Activated CD4-positive, alpha-beta memory T cell treated with anti-CD3 and anti-CD28 coated beads, Interleukin-2, amount 10 ng/mL, durations not matched to agents 7 days and 5 days (primary cell): Measurements from ENCODE around the gene ZNF469. TPM values are rescaled to one million over a fixed set of nuclear protein-coding genes. Genes with fewer than 3 reads are reported as not detected.
"Not testable (repeated sequence)": the region's sequence is repeated elsewhere in the genome, so short reads cannot be mapped to it uniquely, and the experiment has no call there.

ENCODE experiments used
- CTCF ChIA-PET: fragments of 350-600 bp; sonication (Branson Sonifier 250); formaldehyde crosslinking; loops from one replicate; lab custom pipeline; 2021; ENCODE audit warnings: antibody characterized with exemption, inconsistent platforms; lab: Charles Lee
- POLR2A ChIA-PET: fragments of 350-600 bp; sonication (Branson Sonifier 250); formaldehyde crosslinking; loops from one replicate; lab custom pipeline; 2021; ENCODE audit warnings: antibody characterized with exemption; lab: Charles Lee
- DNase-seq: peaks from one replicate; pipeline ENCODE4 v3.0.0-alpha.2; 2020
- H3K27ac Mint-ChIP-seq: one replicate; pipeline ENCODE4 v1.8.0; 2021; ENCODE audit warnings: mild to moderate bottlenecking, mixed read lengths
- H3K27me3 Mint-ChIP-seq: one replicate; pipeline ENCODE4 v1.8.0; 2021; ENCODE audit warnings: mixed read lengths
- H3K36me3 Mint-ChIP-seq: one replicate; pipeline ENCODE4 v1.8.0; 2021; ENCODE audit warnings: low read depth, mixed read lengths
- H3K4me1 Mint-ChIP-seq: one replicate; pipeline ENCODE4 v1.8.0; 2021; ENCODE audit warnings: mixed read lengths
- H3K4me3 Mint-ChIP-seq: one replicate; pipeline ENCODE4 v1.8.0; 2021; ENCODE audit warnings: mild to moderate bottlenecking, mixed read lengths
- H3K9me3 Mint-ChIP-seq: one replicate; pipeline ENCODE4 v1.8.0; 2021; ENCODE audit warnings: mixed read lengths
- total RNA-seq, 2 experiments: library from RNA; stranded (reverse); gene quantifications; one replicate each; pipeline ENCODE4 v1.2.3, GENCODE V29; 2021

ZNF469 gene
- total RNA-seq, 2 experiments from 2014 or later: 0.23 to 0.28 TPM

- CTCF ChIA-PET: no interaction called here
- POLR2A ChIA-PET: no interaction called here
- DNase-seq: no peak
These were observed 21.2 kb downstream of the ZNF469 start for GRCh38 chr16:88403794-88404581.

GRCh38 chr16:88404769-88405168 lies 22.0 kb downstream of the ZNF469 start:
- H3K4me1 Mint-ChIP-seq: peaks cover 6% of the 10 kb centered on the region
- CTCF ChIA-PET: no interaction called here
- DNase-seq: no peak
- H3K27ac Mint-ChIP-seq: no peak overlapping the region
- POLR2A ChIA-PET: no interaction called here
- no peaks in the 10 kb centered on the region for H3K36me3 Mint-ChIP-seq
- H3K27me3 Mint-ChIP-seq: no peaks in the 10 kb centered on the region
- H3K4me3 Mint-ChIP-seq: no peak overlapping the region
- no peaks in the 10 kb centered on the region for H3K9me3 Mint-ChIP-seq

More at GRCh38 chr16:88403794-88404581, 21.2 kb downstream of the ZNF469 start:
- Mint-ChIP-seq H3K27me3 (no peaks in the 10 kb centered on the region), H3K4me1 (peaks cover 6% of the 10 kb centered on the region), H3K27ac (no peak overlapping the region), H3K36me3 (no peaks in the 10 kb centered on the region), H3K4me3 (no peak overlapping the region), H3K9me3 (no peaks in the 10 kb centered on the region)

- Mint-ChIP-seq H3K4me3 (no peak overlapping the region), H3K9me3 (no peaks in the 10 kb centered on the region), H3K27ac (no peak overlapping the region), H3K4me1 (peaks cover 6% of the 10 kb centered on the region), H3K36me3 (no peaks in the 10 kb centered on the region), H3K27me3 (no peaks in the 10 kb centered on the region)
- ChIA-PET CTCF (no interaction called here), POLR2A (no interaction called here)
- no peak for DNase-seq
These were observed 22.7 kb downstream of the ZNF469 start for GRCh38 chr16:88405216-88406060.

GRCh38 chr16:88406096-88407041 lies 23.6 kb downstream of the ZNF469 start:
- Mint-ChIP-seq H3K27ac (no peak overlapping the region), H3K27me3 (no peaks in the 10 kb centered on the region), H3K36me3 (no peaks in the 10 kb centered on the region), H3K9me3 (no peaks in the 10 kb centered on the region), H3K4me1 (peaks cover 6% of the 10 kb centered on the region), H3K4me3 (no peak overlapping the region)
- no peak for DNase-seq
- ChIA-PET CTCF (no interaction called here), POLR2A (no interaction called here)

GRCh38 chr16:88407042-88407420 lies 24.3 kb downstream of the ZNF469 start:
- Mint-ChIP-seq H3K4me3 (no peak overlapping the region), H3K27ac (no peak overlapping the region), H3K27me3 (no peaks in the 10 kb centered on the region), H3K36me3 (no peaks in the 10 kb centered on the region), H3K9me3 (no peaks in the 10 kb centered on the region), H3K4me1 (peaks cover 6% of the 10 kb centered on the region)
- ChIA-PET CTCF (no interaction called here), POLR2A (no interaction called here)
- no peak for DNase-seq

GRCh38 chr16:88407807-88408206 lies 25.0 kb downstream of the ZNF469 start:
- Mint-ChIP-seq H3K9me3 (no peaks in the 10 kb centered on the region), H3K4me3 (no peak overlapping the region), H3K4me1 (peaks cover 6% of the 10 kb centered on the region), H3K27me3 (no peaks in the 10 kb centered on the region), H3K36me3 (no peaks in the 10 kb centered on the region), H3K27ac (no peak overlapping the region)
- ChIA-PET CTCF (no interaction called here), POLR2A (no interaction called here)
- no peak for DNase-seq

- Mint-ChIP-seq H3K4me1 (peaks cover 6% of the 10 kb centered on the region), H3K4me3 (no peak overlapping the region), H3K36me3 (no peaks in the 10 kb centered on the region), H3K27me3 (no peaks in the 10 kb centered on the region), H3K9me3 (no peaks in the 10 kb centered on the region), H3K27ac (no peak overlapping the region)
- ChIA-PET CTCF (no interaction called here), POLR2A (no interaction called here)
- DNase-seq: no peak
These were observed 25.9 kb downstream of the ZNF469 start for GRCh38 chr16:88408561-88409142.

GRCh38 chr16:88409296-88410065 lies 26.7 kb downstream of the ZNF469 start:
- Mint-ChIP-seq H3K36me3 (no peaks in the 10 kb centered on the region), H3K4me3 (no peak overlapping the region)
- POLR2A ChIA-PET: no interaction called here

GRCh38 chr16:88410297-88410968 lies 27.7 kb downstream of the ZNF469 start:
- H3K4me1 Mint-ChIP-seq, H3K4me3 Mint-ChIP-seq, H3K9me3 Mint-ChIP-seq, POLR2A ChIA-PET, DNase-seq, H3K27me3 Mint-ChIP-seq, CTCF ChIA-PET, H3K27ac Mint-ChIP-seq, H3K36me3 Mint-ChIP-seq: not testable (repeated sequence)

More at GRCh38 chr16:88409296-88410065, 26.7 kb downstream of the ZNF469 start:
- Mint-ChIP-seq H3K27me3 (no peaks in the 10 kb centered on the region), H3K9me3 (no peaks in the 10 kb centered on the region), H3K4me1 (peaks cover 6% of the 10 kb centered on the region), H3K27ac (no peak overlapping the region)
- no peak for DNase-seq
- CTCF ChIA-PET: no interaction called here

- CTCF ChIA-PET: no interaction called here
- POLR2A ChIA-PET: no interaction called here
- peaks cover 6% of the 10 kb centered on the region for H3K4me1 Mint-ChIP-seq
These were observed 29.3 kb downstream of the ZNF469 start for GRCh38 chr16:88411951-88412576.

GRCh38 chr16:88412766-88413165 lies 30.0 kb downstream of the ZNF469 start:
- H3K36me3 Mint-ChIP-seq: no peaks in the 10 kb centered on the region
- no peaks in the 10 kb centered on the region for H3K9me3 Mint-ChIP-seq
- H3K27ac Mint-ChIP-seq: no peak overlapping the region
- peaks cover 4% of the 10 kb centered on the region for H3K4me1 Mint-ChIP-seq
- ChIA-PET CTCF (no interaction called here), POLR2A (no interaction called here)
- no peaks in the 10 kb centered on the region for H3K27me3 Mint-ChIP-seq
- no peak overlapping the region for H3K4me3 Mint-ChIP-seq
- no peak for DNase-seq

More at GRCh38 chr16:88411951-88412576, 29.3 kb downstream of the ZNF469 start:
- Mint-ChIP-seq H3K36me3 (no peaks in the 10 kb centered on the region), H3K9me3 (no peaks in the 10 kb centered on the region), H3K27me3 (no peaks in the 10 kb centered on the region), H3K27ac (no peak overlapping the region), H3K4me3 (no peak overlapping the region)
- DNase-seq: no peak
